Neuronal stem cell (in vitro differentiated cells): Measurements from ENCODE around the gene JAM2.

Experiments used
- DNase-seq: peaks from one replicate; pipeline ENCODE4 v3.0.0-alpha.2; 2013; ENCODE audit warnings: low spot score
- H2AFZ ChIP-seq: one replicate; pipeline ENCODE4 v1.6.1; 2013; ENCODE audit warnings: mild to moderate bottlenecking, low read length, inconsistent platforms
- H2AK5ac ChIP-seq: 2 replicates; pipeline ENCODE4 v1.6.1; 2013; ENCODE audit warnings: low read depth, mild to moderate bottlenecking, inconsistent platforms, low read length, moderate library complexity, mixed read lengths
- H2BK120ac ChIP-seq: 2 replicates; pipeline ENCODE4 v1.6.1; 2013; ENCODE audit warnings: low read depth, mild to moderate bottlenecking, inconsistent platforms, low read length, moderate library complexity, mixed read lengths
- H2BK12ac ChIP-seq: one replicate; pipeline ENCODE4 v1.6.1; 2013; ENCODE audit warnings: low read length, inconsistent platforms
- H2BK15ac ChIP-seq: 2 replicates; pipeline ENCODE4 v1.6.1; 2013; ENCODE audit warnings: mild to moderate bottlenecking, low read length, inconsistent platforms, mixed read lengths
- H2BK5ac ChIP-seq: one replicate; pipeline ENCODE4 v1.6.1; 2013; ENCODE audit warnings: inconsistent platforms, mild to moderate bottlenecking, low read length, moderate library complexity
- H3K14ac ChIP-seq: one replicate; pipeline ENCODE4 v1.6.1; 2013; ENCODE audit warnings: low read length, inconsistent platforms
- H3K18ac ChIP-seq: 2 replicates; pipeline ENCODE4 v1.6.1; 2013; ENCODE audit warnings: low read length, inconsistent platforms
- H3K23ac ChIP-seq: 2 replicates; pipeline ENCODE4 v1.6.1; 2013; ENCODE audit warnings: low read depth, mild to moderate bottlenecking, mixed read lengths, low read length, inconsistent platforms; ENCODE audit not compliant: poor library complexity
- H3K27ac ChIP-seq: replicated peaks from 3 replicates; pipeline ENCODE4 v1.5.1; 2013; ENCODE audit warnings: low read length, inconsistent platforms
- H3K27me3 ChIP-seq, 3 experiments: 2 replicates each; pipeline ENCODE4 v1.6.1; 2013; ENCODE audit warnings: low read length in 3 of 3, mild to moderate bottlenecking in 2 of 3, inconsistent platforms in 1 of 3, low read depth in 1 of 3, mixed read lengths in 1 of 3, moderate library complexity in 1 of 3; ENCODE audit not compliant: control insufficient read depth in 3 of 3, insufficient read depth in 3 of 3
- H3K36me3 ChIP-seq, 2 donors: replicated peaks in 1 of 2; 2 replicates each; pipeline ENCODE4 v1.6.1; 2013; ENCODE audit warnings: low read length in 2 of 2; ENCODE audit not compliant: control insufficient read depth in 2 of 2, insufficient read depth in 2 of 2
- H3K4ac ChIP-seq: 2 replicates; pipeline ENCODE4 v1.6.1; 2013; ENCODE audit warnings: inconsistent platforms, mild to moderate bottlenecking, low read length, moderate library complexity
- H3K4me1 ChIP-seq, 2 donors: 1 replicate in 1 of 2; 2 replicates in 1 of 2; pipeline ENCODE4 v1.6.1; 2013; ENCODE audit warnings: low read length in 2 of 2, low read depth in 1 of 2; ENCODE audit not compliant: control insufficient read depth in 2 of 2, insufficient read depth in 1 of 2
- H3K4me2 ChIP-seq: one replicate; pipeline ENCODE4 v1.6.1; 2013; ENCODE audit warnings: mild to moderate bottlenecking, low read length, inconsistent platforms; ENCODE audit not compliant: insufficient read depth, poor library complexity, severe bottlenecking
- H3K4me3 ChIP-seq, 2 donors: 2 replicates each; pipeline ENCODE4 v1.5.1; 2013; ENCODE audit warnings: low read length in 2 of 2, mild to moderate bottlenecking in 2 of 2, inconsistent platforms in 1 of 2, moderate library complexity in 1 of 2
- H3K79me1 ChIP-seq: one replicate; pipeline ENCODE4 v1.6.1; 2013; ENCODE audit warnings: low read depth, mild to moderate bottlenecking, inconsistent platforms, low read length, moderate library complexity
- H3K9ac ChIP-seq: one replicate; pipeline ENCODE4 v1.6.1; 2013; ENCODE audit warnings: mild to moderate bottlenecking, low read depth, low read length, inconsistent platforms; ENCODE audit not compliant: poor library complexity
- H3K9me3 ChIP-seq, 2 donors: replicated peaks in 1 of 2; 2 replicates each; pipeline versions ENCODE3 to v1.6.1; 2013; ENCODE audit warnings: low read length in 2 of 2, mild to moderate bottlenecking in 2 of 2, inconsistent platforms in 1 of 2, low read depth in 1 of 2, mixed read lengths in 1 of 2, moderate library complexity in 1 of 2; ENCODE audit not compliant: control insufficient read depth in 2 of 2, insufficient read depth in 1 of 2
- H4K8ac ChIP-seq: one replicate; pipeline ENCODE4 v1.6.1; 2013; ENCODE audit warnings: low read depth, mild to moderate bottlenecking, inconsistent platforms, low read length, moderate library complexity
- H4K91ac ChIP-seq: one replicate; pipeline ENCODE4 v1.6.1; 2013; ENCODE audit warnings: low read length, low read depth, mild to moderate bottlenecking, inconsistent platforms; ENCODE audit not compliant: poor library complexity
- WGBS, 2 donors: extraction: QIAGEN DNeasy Blood & Tissue Kit; methylation state at CpG; one replicate each; pipeline ENCODE4 v1.1.7; 2013; ENCODE audit warnings: missing lambda C conversion rate in 2 of 2, mixed read lengths in 1 of 2; ENCODE audit not compliant: insufficient read length in 2 of 2, insufficient replicate concordance in 1 of 2; ENCODE audit errors: extremely low coverage in 2 of 2; 5-methylcytosine and 5-hydroxymethylcytosine counted together

Gene JAM2

DNA sequence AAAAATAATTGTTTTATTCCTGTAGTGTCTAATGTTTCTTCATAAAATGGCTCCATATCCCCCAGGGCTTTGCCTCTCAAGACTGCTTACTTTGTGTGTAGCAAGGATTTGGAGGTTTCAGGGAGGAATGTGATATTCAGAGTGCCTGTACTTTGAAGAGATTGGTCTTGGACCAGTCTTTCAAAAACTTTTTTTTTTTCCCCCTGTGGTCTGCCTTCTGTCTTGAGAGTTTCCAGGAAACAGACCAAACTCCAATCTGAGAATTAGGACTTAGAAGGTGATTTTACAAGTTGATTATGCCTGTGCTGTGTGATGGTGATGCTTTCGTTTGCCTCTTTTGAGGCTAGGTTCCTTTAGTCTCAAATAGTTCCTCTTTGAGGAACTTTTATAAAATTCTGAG lies 121.6 kb downstream of the JAM2 start:
- Histone ChIP-seq H3K23ac (no peak overlapping the region), H3K36me3 (peaks cover 12 to 96% of the 10 kb centered on the region in 2 donors), H3K9ac (no peak overlapping the region), H3K9me3 (no peaks in the 10 kb centered on the region), H3K14ac (no peak overlapping the region), H4K91ac (no peak overlapping the region), H3K27me3 (no peaks in the 10 kb centered on the region), H2AFZ (no peak overlapping the region), H3K18ac (no peak overlapping the region), H3K4me1 (no peaks in the 10 kb centered on the region), H3K4ac (no peak overlapping the region), H2AK5ac (no peak overlapping the region), H3K27ac (no peak overlapping the region), H4K8ac (no peak overlapping the region), H3K4me3 (no peak overlapping the region), H2BK12ac (no peak overlapping the region), H3K4me2 (no peak overlapping the region), H2BK5ac (no peak overlapping the region), H3K79me1 (no peaks in the 10 kb centered on the region), H2BK15ac (no peak overlapping the region), H2BK120ac (no peak overlapping the region)
- no CpG with 5 or more reads among the region's 1 CpG for WGBS, 2 donors
- DNase-seq = no peak

DNA sequence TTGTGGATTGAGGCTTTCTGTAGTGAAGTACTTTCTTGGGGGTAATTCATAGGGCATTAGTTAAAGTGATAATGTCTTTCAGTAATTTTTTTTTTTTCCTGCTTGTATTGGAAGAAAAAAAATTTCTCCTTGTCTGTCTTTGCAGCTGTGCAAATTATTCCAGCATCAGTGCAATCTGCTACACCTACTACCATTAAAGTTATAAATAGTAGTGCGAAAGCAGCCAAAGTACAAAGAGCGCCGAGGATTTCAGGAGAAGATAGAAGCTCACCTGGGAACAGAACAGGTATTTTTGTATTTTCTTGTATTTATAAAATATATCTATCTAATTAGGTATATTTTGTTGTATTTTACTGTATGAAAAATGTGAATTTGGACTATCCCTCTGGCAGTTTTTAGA lies 125.0 kb downstream of the JAM2 start:
- Histone ChIP-seq H3K9ac (no peak overlapping the region), H3K4me2 (no peak overlapping the region), H3K36me3 (peaks cover 8 to 86% of the 10 kb centered on the region in 2 donors), H3K4me1 (no peaks in the 10 kb centered on the region), H2BK5ac (no peak overlapping the region), H4K91ac (no peak overlapping the region), H3K4ac (no peak overlapping the region), H4K8ac (no peak overlapping the region), H3K23ac (no peak overlapping the region), H2BK15ac (no peak overlapping the region), H3K4me3 (no peak overlapping the region), H2AFZ (no peak overlapping the region), H3K9me3 (no peaks in the 10 kb centered on the region), H3K27ac (no peak overlapping the region), H2AK5ac (no peak overlapping the region), H2BK12ac (no peak overlapping the region), H3K18ac (no peak overlapping the region), H3K27me3 (no peaks in the 10 kb centered on the region), H2BK120ac (no peak overlapping the region), H3K14ac (no peak overlapping the region), H3K79me1 (no peaks in the 10 kb centered on the region)
- no peak for DNase-seq
- WGBS, 2 donors = no CpG with 5 or more reads among the region's 3 CpGs
